Measurements from ENCODE around the gene MEIS2. TPM values are rescaled to one million over a fixed set of nuclear protein-coding genes. Genes with fewer than 3 reads are reported as not detected.

Gene MEIS2
- total RNA-seq, 1 donor from 2014 or later = 35.6 TPM

- no peak for TF ChIP-seq CTCF (IDR thresholded peaks at IDR 0.05; ENCODE audit: insufficient read depth, low read depth, low read length)
- no peak for TF ChIP-seq EZH2 (IDR thresholded peaks at IDR 0.05; ENCODE audit: insufficient read depth, low read length)
- Histone ChIP-seq H3K36me3 (ENCODE audit: insufficient read depth, low read length) (no peaks in the 10 kb centered on the region), H3K9me3 (ENCODE audit: insufficient read depth, low read depth, low read length) (no peaks in the 10 kb centered on the region), H3K4me1 (ENCODE audit: insufficient read depth, low read length) (no peaks in the 10 kb centered on the region), H3K79me2 (ENCODE audit: insufficient read depth, low read length) (peaks cover 11% of the 10 kb centered on the region), H3K4me2 (ENCODE audit: low read length) (no peak overlapping the region), H3K27me3 (ENCODE audit: insufficient read depth, low read length) (no peaks in the 10 kb centered on the region), H4K20me1 (ENCODE audit: insufficient read depth, low read length) (peaks cover 20% of the 10 kb centered on the region), H2AFZ (ENCODE audit: low read depth, low read length) (no peak overlapping the region), H3K4me3 (ENCODE audit: insufficient read depth, low read depth, low read length) (no peak overlapping the region), H3K27ac (ENCODE audit: low read depth, low read length) (no peak overlapping the region), H3K9ac (ENCODE audit: low read length) (no peak overlapping the region)
- H3K36me3 Mint-ChIP-seq (ENCODE audit: low read depth, unreplicated experiment) = peaks cover 4% of the 10 kb centered on the region
- H3K9me3 Mint-ChIP-seq (ENCODE audit: unreplicated experiment) = no peaks in the 10 kb centered on the region
- no peak overlapping the region for H3K27ac Mint-ChIP-seq (ENCODE audit: unreplicated experiment)
- no peak overlapping the region for H3K4me3 Mint-ChIP-seq (ENCODE audit: unreplicated experiment)
- H3K27me3 Mint-ChIP-seq (ENCODE audit: low read depth, unreplicated experiment) = no peaks in the 10 kb centered on the region
- DNase-seq (ENCODE audit: low read depth) (no peak), FAIRE-seq (no peak)
- no peaks in the 10 kb centered on the region for H3K4me1 Mint-ChIP-seq (ENCODE audit: low read depth, unreplicated experiment)
Observed at GRCh38 chr15:36917411-36918267, 182.7 kb downstream of the MEIS2 start.

- H3K4me3 ChIP-seq (ENCODE audit: insufficient read depth, low read depth, low read length) = no peak overlapping the region
- no peaks in the 10 kb centered on the region for H3K9me3 ChIP-seq (ENCODE audit: insufficient read depth, low read depth, low read length)
- H3K9ac ChIP-seq (ENCODE audit: low read length) = no peak overlapping the region
- H3K27me3 ChIP-seq (ENCODE audit: insufficient read depth, low read length) = no peaks in the 10 kb centered on the region
- no peaks in the 10 kb centered on the region for H3K36me3 ChIP-seq (ENCODE audit: insufficient read depth, low read length)
- H4K20me1 ChIP-seq (ENCODE audit: insufficient read depth, low read length) = peaks cover 21% of the 10 kb centered on the region
- no peak for FAIRE-seq
- H3K4me2 ChIP-seq (ENCODE audit: low read length) = no peak overlapping the region
- peaks cover 7% of the 10 kb centered on the region for H3K4me1 Mint-ChIP-seq (ENCODE audit: low read depth, unreplicated experiment)
- no peaks in the 10 kb centered on the region for H3K9me3 Mint-ChIP-seq (ENCODE audit: unreplicated experiment)
- H3K27ac ChIP-seq (ENCODE audit: low read depth, low read length) = no peak overlapping the region
- TF ChIP-seq EZH2 (IDR thresholded peaks at IDR 0.05; ENCODE audit: insufficient read depth, low read length) = no peak
- TF ChIP-seq CTCF (IDR thresholded peaks at IDR 0.05; ENCODE audit: insufficient read depth, low read depth, low read length) = no peak
- peaks cover 1% of the 10 kb centered on the region for H3K36me3 Mint-ChIP-seq (ENCODE audit: low read depth, unreplicated experiment)
- H2AFZ ChIP-seq (ENCODE audit: low read depth, low read length) = no peak overlapping the region
- no peak overlapping the region for H3K4me3 Mint-ChIP-seq (ENCODE audit: unreplicated experiment)
- no peaks in the 10 kb centered on the region for H3K27me3 Mint-ChIP-seq (ENCODE audit: low read depth, unreplicated experiment)
- DNase-seq (ENCODE audit: low read depth) = no peak
- H3K27ac Mint-ChIP-seq (ENCODE audit: unreplicated experiment) = no peak overlapping the region
- peaks cover 10% of the 10 kb centered on the region for H3K4me1 ChIP-seq (ENCODE audit: insufficient read depth, low read length)
- peaks cover 11% of the 10 kb centered on the region for H3K79me2 ChIP-seq (ENCODE audit: insufficient read depth, low read length)
Observed at GRCh38 chr15:36914960-36915808, 185.2 kb downstream of the MEIS2 start.

Measured in astrocyte (in vitro differentiated cells and primary cell).